GM18907 (cell line): ENCODE results near the gene VAMP2.
"Not testable (repeated sequence)": the region's sequence is repeated elsewhere in the genome, so short reads cannot be mapped to it uniquely, and the experiment has no call there.

Experiments used
- ATAC-seq: cut with Tn5 transposase; IDR thresholded peaks from one replicate; pipeline ENCODE4 v1.9.1; 2021; ENCODE audit warnings: mild to moderate bottlenecking, moderate library complexity; ENCODE audit not compliant: unreplicated experiment

Gene VAMP2

DNA sequence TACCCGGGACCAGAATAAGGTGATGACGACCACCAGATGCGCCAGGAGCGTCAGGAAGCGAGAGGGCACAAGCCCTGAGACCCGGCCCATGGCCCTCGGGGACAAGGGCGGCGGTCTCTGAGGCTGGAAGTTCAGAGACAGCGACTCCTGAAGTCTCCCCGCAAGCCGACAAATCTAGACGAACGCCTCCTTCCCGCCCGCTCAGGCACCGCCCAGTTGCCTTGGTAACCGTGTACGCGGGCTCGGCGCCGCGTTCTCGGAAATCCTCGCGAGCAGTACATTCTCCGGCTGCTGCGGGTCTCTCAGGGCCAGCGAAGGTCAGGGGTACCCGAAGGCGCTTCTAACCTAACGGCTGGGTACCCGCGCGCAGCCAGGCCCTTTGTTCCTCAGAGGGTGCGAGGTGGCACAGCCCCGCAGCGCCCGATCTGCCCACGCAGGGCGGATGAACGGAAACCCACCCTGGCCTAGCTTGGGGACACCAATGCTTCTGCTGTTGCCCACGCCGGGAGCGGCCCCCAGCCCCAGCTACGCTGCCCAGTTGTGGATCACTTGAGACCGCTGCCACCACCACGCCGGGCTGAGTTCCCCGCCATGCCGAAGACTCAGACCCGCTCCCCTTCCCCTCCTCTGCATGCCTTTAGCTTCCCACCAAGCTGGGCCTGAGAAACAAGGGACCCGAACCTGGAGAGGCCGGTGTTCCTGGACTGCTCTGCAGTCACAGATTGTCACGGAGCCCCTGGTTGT lies 13.6 kb upstream of the VAMP2 start, which contains the start of gene TMEM107:
TSS of gene TMEM107 (minus strand) at position 184 of the 744 bp plus-strand sequence. CDS start at position 90, 94 bp downstream.
- ATAC-seq = peak; percentile 43

DNA sequence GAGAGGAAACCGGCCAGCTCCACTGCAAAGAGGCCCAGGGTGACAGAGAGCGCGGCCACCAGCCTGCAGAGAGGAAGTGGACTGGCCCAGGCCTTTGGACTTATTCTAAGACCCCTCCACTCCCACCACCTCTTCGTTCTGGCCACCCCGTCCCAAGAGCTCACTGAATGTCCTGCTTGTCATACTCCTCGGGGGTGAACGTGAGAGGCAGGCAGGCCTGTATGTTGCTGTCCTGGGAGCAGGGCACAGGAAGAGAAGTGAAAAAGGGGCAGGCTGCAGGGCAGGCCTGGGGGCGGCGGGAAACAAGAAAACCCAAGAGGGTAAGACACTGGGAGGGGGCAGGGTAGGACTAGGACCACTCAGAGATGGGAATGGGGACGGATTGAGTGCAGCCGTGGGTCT lies 13.0 kb upstream of the VAMP2 start:
- ATAC-seq = peak; percentile 7

- ATAC-seq = no peak
Observed at GRCh38 chr17:8173871-8174322, 11.1 kb upstream of the VAMP2 start.

DNA sequence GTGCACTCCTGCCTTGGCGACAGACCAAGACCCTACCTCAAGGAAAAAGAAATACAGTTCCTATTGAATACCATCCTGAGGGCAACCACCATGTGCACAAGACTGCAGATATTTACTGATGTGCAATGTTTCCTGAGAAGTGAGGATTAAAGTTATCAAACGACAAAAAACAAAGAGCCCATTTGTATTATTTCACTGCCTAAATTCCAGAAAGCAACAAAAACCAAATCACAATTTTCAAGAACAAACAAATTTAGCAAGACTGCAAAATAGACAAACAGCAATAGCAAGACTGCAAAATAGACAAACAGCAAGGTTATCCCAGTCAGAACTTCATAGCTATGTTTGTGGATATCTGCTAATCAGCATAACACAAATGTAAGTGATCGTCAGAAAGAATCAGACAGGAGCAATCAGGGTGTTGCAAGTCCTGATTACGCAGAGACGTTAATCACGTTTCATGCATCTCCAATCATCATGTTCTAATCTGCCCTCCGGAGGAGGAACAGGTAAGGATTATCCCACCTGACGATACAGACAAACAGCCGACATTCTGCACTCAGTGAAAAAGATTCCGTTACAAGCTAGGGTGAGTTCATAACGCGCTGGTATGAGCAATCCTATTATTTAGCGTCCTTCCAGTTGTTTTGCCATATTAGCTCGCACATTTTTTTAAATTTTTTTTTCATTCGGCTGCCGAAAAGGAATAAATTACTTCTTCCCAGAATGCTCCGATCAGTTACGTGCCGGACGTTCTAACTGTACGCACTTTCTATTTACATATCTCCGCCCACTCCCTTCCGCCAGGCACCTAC lies 10.5 kb upstream of the VAMP2 start:
- ATAC-seq = peak; percentile 76

DNA sequence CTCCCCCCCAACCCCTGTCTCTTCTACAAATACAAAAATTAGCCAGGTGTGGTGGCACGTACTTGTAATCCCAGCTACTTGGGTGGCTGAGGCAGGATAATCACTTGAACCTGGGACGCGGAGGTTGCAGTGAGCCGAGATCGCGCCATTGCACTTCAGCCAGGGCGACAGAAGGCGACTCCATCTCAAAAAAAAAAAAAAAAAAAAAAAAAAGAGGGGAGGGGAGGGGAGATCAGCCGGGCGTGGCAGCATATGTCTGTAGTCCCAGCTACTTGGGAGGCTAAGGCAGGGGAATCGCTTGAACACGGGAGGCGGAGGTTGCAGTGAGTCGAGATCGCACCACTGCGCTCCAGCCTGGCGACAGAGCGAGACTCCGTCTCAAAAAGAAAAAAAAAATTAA lies 7.4 kb upstream of the VAMP2 start:
- ATAC-seq = not testable (repeated sequence)

DNA sequence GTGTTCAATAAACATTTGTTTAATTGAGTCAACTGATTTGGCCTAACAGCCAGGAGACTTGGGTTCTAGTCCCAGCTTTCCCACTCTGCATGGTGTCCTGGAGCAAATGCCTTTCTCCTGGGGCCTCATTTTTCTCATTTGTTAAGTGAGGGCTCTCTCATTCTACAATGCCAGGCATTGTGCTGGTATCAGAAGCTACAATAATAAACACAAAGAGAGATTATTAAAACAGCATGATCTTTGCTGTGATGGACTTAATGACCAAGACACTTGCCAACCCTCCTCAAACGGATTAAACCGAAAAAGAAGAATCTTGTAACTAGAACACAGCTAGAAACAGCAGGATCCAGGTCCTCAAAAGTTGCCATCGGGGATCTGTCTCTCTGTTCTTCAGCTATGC lies 4.8 kb upstream of the VAMP2 start:
- no peak for ATAC-seq

- ATAC-seq = no peak
Observed at GRCh38 chr17:8166731-8167130, 4.0 kb upstream of the VAMP2 start.

DNA sequence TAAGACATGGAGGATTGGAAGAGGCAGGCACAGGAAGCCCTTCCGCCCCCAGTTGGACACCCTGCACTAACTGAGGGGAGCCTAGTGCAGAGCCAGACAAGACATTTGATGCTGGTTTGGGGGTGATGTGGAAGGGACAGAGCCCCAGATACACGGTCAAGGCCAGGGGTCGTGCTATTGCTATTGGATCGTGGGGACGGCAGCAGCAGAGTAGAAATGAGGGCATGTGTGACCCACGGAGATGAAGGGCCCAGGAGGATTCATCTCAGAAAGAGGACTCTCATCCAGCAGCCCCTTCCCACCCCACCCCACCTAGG lies 2.0 kb upstream of the VAMP2 start:
- ATAC-seq = no peak

- no peak for ATAC-seq
Observed at GRCh38 chr17:8163978-8164814, 1.4 kb upstream of the VAMP2 start.

DNA sequence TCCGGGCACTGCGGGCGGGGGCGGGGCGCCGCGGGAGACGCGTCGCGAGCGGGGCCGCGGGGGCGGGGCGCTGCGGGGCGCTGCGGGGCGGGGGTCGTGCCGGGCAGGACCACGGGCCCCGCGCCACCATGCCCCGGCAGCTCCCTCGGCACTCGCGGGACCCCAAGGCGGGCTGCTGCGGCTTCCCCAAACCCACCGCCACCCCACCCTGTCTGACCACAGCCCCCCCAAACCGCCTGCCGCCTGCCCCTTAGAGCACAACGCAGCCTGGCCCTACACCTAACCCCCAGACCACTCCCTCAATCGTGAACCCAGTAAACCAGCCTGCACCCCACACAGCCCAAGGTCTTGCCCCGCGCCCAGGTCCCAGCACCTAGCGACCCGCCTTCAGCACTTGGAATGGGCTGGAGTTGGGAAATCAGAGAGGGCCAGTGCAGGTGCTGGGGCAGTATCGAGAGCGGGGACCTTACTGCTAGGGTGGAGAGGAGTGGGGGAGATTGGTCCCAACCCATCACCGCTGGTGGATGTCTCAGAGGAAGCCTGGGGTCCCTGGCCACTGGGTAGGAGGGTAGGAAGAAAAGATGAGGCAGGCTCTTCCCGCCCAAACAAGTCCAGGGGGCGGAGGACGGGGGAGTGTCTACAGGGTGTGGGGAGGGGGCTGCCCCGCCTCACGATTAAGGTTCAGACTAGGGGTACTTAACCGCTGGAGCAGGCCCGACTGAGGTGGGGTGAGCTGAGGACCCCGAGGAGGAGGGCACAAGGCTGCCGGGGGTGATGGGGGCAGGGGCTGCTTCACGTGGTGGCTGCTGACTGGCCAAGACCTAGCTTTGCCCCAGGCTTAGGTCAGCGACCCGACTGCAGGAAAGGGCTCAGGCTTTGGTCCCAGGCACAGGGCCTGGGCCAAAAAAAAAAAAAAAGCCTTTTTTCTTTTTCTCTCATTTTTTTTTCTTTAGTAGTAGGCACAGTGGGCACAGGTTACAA lies 539 bp upstream of the VAMP2 start:
- ATAC-seq = no peak

GRCh38 chr17:8161289-8162232 lies 1.2 kb downstream of the VAMP2 start:
- ATAC-seq = no peak

DNA sequence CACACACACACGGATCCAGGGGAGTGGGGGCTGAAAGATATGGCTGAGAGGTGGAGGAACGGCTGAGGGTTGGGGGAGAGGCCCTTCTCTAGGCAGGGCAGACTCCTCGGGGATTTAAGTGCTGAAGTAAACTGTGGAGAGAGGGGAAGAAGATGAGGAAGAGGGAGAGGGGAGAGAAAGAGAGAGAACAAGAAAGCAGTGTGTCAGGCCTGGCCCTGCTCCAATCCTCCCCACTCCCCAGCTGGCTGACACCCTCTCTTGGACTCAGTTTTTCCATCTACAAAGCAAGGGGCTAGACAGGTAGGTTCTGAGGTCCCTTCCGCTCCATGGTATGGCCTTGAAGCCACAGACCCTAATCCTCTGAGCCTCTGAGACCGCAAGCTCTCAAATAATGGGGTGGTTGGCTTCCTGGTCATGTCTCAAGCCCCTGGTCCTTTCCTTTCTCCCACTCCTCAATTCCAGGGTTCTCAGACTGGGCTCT lies 2.0 kb downstream of the VAMP2 start:
- ATAC-seq = no peak

- no peak for ATAC-seq
Observed at GRCh38 chr17:8160224-8160577, 2.5 kb downstream of the VAMP2 start.

DNA sequence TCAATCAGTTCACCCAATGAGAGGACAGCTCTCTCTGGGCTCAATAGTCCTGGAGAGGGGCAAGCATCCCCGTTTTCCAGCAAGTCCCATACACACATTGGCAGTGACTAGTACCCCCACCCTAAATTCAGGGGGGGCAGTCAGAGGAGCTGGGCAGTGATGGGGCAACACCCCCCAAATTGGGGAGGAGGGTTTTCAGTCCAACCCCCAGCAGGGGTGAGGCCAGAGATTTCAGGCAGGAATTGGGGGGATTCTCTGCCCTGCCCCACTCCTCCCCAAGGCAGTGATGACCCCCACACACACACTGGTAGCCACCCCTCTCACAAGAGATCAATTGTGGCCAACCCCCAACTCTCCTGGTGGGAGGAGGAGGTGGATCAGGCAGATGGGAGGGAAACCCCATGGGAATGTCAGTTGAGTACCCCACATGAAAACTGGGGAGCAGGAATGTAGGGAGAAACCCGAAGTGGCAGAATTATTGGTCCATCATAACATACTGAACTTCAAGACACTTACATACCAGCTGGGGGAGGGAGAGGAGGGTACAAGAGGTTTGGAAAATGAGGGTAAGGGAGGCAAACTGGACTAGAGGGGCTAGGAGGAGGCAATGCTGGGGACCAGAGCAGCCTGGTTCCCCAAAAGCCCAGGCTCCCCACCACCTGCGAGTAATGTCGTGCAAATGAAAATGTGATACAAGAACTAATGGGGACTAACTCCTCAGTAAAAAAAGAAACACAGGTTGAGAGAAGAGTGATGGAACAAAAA lies 3.1 kb downstream of the VAMP2 start:
- no peak for ATAC-seq

DNA sequence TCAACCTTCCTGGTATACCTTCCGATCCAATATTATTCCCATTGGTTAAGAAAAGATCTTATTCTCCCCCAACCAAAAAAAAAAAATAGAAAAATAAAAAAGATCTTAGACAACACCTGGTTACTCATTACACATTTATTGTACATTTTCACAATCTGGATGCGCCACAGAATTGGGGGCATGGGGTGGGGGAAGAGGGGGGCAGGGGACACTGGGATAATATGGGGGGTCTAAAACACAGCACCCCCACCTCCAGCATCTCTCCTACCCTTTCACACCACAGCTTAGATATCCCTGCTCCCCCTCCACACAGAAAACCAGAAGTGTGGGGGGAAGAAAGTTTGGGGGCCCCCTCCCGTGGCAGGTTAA lies 3.7 kb downstream of the VAMP2 start:
- no peak for ATAC-seq

DNA sequence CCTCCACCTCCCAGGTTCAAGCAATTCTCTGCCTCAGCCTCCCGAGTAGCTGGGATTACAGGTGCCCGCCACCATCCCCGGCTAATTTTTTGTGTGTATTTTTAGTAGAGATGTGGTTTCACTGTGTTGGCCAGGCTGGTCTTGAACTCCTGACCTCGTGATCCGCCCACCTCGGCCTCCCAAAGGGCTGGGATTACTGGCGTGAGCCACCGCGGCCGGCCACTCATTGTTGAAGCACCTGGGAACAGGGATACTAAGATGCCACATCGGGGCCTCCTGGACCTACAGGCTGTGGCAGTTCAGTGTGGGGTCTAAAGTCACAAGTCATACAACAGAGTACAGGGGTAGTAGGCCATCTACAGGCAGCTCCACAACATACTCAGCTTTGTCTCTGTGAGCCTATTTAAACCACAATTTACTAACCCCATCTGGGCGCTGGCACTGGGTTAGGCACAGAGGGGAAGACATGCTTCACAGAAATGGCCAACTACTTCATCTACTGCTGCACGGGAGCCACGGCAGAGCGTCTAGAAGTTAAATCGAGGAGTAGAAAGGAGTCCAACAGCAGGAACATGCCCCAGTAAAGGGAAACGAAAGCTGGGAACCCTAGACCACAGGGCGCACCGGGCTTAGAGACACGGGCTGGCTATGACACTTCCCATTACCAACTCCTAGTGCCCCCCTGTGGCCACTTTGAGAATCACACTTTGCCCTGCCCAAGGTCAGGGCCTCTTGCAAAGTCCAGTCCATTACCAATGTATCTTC lies 4.3 kb downstream of the VAMP2 start:
- no peak for ATAC-seq

DNA sequence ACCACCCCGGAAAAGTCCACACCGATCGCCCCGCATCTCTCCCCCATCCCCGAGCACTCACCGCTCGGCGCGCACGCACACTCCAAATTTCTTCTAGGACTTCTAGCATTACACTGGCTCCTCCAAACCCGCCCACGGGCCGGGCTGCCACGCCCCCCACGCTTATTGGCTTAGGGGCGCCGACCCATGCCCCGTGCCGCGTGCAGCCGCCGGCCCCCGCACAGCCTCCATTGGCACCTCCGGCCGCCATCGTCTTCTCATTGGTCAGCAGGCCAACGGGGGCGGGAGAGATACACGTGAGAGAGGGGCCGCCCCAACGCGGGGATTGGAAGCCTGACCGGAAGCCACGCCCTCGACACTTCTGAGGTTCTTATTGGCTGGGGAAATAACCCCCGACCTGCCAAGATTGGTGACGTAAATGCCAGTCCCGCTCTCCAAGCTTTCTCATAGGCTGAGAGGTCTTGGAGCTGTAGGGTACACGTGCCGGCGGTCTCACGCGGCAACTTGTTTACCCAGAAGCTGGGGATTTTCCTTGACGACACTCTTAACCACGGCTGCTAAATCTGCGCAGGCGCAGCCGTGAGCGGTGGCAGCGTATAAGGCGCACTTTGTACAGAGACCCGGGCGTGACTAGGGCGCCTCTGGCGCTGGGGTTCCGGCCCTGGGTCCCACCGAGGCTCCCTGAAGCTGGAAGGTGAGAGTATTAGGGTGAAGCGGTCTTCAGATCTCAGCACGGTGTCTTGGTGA lies 6.3 kb downstream of the VAMP2 start:
- peak; percentile 80 for ATAC-seq
